OCI-LY1 (cell line): ENCODE data around the gene STRA6.

Experiments used
- EZH2 ChIP-seq: fragments of 200-600 bp; sonication (generic), shearing (Covaris generic); IDR thresholded peaks from 2 replicates; pipeline ENCODE4 v1.8.0; 2017; ENCODE audit warnings: borderline replicate concordance, mixed run types, mild to moderate bottlenecking, antibody characterized with exemption, low read length, moderate library complexity, mixed read lengths
- TF ChIP-seq, protein P1 (sequence below): fragments of 200-600 bp; sonication (generic), shearing (Covaris generic); IDR thresholded peaks from 2 replicates; pipeline ENCODE4 v1.5.1; 2017; ENCODE audit warnings: mild to moderate bottlenecking, antibody characterized with exemption, low read length, moderate library complexity, mixed read lengths

DNA sequence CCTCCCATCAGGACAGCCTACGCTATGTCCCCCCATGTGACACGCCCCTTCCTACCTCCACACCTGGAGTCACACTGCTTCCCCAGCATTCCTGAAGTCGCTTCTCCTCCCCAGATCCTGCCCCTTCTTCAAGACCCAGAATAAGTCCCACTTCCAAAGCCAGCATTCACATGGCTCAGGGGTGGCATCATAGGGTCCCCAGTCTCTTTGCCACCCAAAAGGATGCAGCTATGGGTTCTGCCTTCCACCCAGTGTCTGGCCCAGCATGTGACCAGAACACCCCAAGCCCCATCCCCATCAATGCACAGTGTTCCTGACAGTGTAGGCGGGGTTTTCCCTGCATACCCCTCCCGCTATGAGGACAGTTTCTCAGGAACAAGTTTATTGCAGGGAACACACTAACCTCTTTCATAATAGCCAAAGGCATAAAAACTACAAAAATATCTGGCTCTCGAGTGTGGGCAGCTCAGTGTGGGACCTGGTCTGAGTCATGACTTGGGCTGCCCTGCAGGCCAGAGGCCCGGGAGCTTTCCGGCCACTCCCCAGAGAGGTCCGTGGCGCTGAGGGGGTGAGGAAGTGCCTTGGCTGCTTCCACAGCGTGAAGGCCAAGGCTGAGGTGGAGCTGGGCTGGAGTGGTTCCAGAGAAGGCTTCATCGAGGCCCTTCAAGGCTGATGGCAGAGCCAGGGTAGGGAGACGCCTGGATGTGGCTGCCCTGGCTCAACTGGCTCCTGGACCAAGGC lies 23.3 kb downstream of the STRA6 start:
- TF ChIP-seq, protein P1, sequence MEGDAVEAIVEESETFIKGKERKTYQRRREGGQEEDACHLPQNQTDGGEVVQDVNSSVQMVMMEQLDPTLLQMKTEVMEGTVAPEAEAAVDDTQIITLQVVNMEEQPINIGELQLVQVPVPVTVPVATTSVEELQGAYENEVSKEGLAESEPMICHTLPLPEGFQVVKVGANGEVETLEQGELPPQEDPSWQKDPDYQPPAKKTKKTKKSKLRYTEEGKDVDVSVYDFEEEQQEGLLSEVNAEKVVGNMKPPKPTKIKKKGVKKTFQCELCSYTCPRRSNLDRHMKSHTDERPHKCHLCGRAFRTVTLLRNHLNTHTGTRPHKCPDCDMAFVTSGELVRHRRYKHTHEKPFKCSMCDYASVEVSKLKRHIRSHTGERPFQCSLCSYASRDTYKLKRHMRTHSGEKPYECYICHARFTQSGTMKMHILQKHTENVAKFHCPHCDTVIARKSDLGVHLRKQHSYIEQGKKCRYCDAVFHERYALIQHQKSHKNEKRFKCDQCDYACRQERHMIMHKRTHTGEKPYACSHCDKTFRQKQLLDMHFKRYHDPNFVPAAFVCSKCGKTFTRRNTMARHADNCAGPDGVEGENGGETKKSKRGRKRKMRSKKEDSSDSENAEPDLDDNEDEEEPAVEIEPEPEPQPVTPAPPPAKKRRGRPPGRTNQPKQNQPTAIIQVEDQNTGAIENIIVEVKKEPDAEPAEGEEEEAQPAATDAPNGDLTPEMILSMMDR, result no peak
- TF ChIP-seq EZH2, result no peak
